HG02678 (cell line): ENCODE data around the gene ADGRL1.
"Not testable (repeated sequence)": the region's sequence is repeated elsewhere in the genome, so short reads cannot be mapped to it uniquely, and the experiment has no call there.

Experiments
- ATAC-seq: cut with Tn5 transposase; IDR thresholded peaks from one replicate; pipeline ENCODE4 v1.9.1; 2021; ENCODE audit warnings: mild to moderate bottlenecking, moderate library complexity; ENCODE audit not compliant: unreplicated experiment

Gene ADGRL1

GRCh38 chr19:14195216-14195615 lies 10.8 kb downstream of the ADGRL1 start:
- ATAC-seq: not testable (repeated sequence)

- no peak for ATAC-seq
These were observed 16.6 kb downstream of the ADGRL1 start for GRCh38 chr19:14189415-14189814.

- ATAC-seq: not testable (repeated sequence)
These were observed 17.9 kb downstream of the ADGRL1 start for GRCh38 chr19:14188086-14188485.

- ATAC-seq: no peak
These were observed 18.4 kb downstream of the ADGRL1 start for GRCh38 chr19:14187561-14187960.

- not testable (repeated sequence) for ATAC-seq
These were observed 19.3 kb downstream of the ADGRL1 start for GRCh38 chr19:14186684-14187083.

- ATAC-seq: not testable (repeated sequence)
These were observed 20.3 kb downstream of the ADGRL1 start for GRCh38 chr19:14185691-14186090.

- ATAC-seq: no peak
These were observed 20.8 kb downstream of the ADGRL1 start for GRCh38 chr19:14185158-14185557.

GRCh38 chr19:14183741-14184350 lies 22.1 kb downstream of the ADGRL1 start:
- no peak for ATAC-seq

GRCh38 chr19:14182476-14182875 lies 23.5 kb downstream of the ADGRL1 start:
- ATAC-seq: no peak

- ATAC-seq: no peak
These were observed 24.1 kb downstream of the ADGRL1 start for GRCh38 chr19:14181906-14182305.

GRCh38 chr19:14181199-14181598 lies 24.8 kb downstream of the ADGRL1 start:
- not testable (repeated sequence) for ATAC-seq

- ATAC-seq: no peak
These were observed 28.4 kb downstream of the ADGRL1 start for GRCh38 chr19:14177496-14178074.

- no peak for ATAC-seq
These were observed 30.6 kb downstream of the ADGRL1 start for GRCh38 chr19:14175351-14175792.

- ATAC-seq: no peak
These were observed 31.1 kb downstream of the ADGRL1 start for GRCh38 chr19:14174883-14175282.

- no peak for ATAC-seq
These were observed 37.0 kb downstream of the ADGRL1 start for GRCh38 chr19:14168993-14169392.

- no peak for ATAC-seq
These were observed 37.6 kb downstream of the ADGRL1 start for GRCh38 chr19:14168259-14168972.

GRCh38 chr19:14167576-14168138 lies 38.3 kb downstream of the ADGRL1 start:
- ATAC-seq: no peak

- no peak for ATAC-seq
These were observed 38.9 kb downstream of the ADGRL1 start for GRCh38 chr19:14166999-14167575.

GRCh38 chr19:14165990-14166830 lies 39.8 kb downstream of the ADGRL1 start:
- no peak for ATAC-seq

- no peak for ATAC-seq
These were observed 41.1 kb downstream of the ADGRL1 start for GRCh38 chr19:14164724-14165493.
